Astrocyte of the cerebellum (primary cell): ENCODE data around the gene CXorf49B.
"Not testable (repeated sequence)": the region's sequence is repeated elsewhere in the genome, so short reads cannot be mapped to it uniquely, and the experiment has no call there.

ENCODE experiments used
- DNase-seq: peaks from one replicate; pipeline ENCODE4 v3.0.0-alpha.2; 2011; ENCODE audit warnings: low read depth
- H3K4me3 ChIP-seq: 2 replicates; pipeline ENCODE4 v1.5.1; 2011; ENCODE audit warnings: mild to moderate bottlenecking, low read depth, low read length, moderate library complexity
- in situ Hi-C: cut with HindIII; loops from 2 replicates; pipeline ENCODE4 v1.10.0; 2017; ENCODE audit warnings: low sequenced_read_pairs

Gene CXorf49B

DNA sequence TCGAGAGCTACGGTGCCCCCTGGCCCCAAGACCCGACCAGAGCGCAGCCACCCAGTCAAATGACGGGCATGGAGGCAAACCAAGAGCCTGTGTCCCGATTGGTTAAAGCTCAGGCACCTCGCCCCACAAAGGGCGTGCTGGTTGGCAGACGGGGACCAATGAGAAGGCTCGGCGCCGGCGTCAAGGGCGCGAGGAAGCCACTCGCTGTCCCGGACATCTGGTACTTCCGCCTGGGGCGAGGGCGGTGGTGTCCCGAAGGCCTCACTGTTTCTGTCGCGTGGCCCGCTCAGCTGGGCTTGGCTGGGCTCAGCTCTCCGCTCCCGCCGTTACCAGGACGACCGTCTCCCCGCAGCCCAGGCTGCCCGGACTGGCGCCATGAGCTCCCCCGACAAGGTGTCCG, at the start of gene CXorf49B:
CXorf49B (plus strand) TSS at position 301 of the 400 bp plus-strand sequence; CDS start at position 376, 75 bp downstream.
- in situ Hi-C loops, H3K4me3 ChIP-seq, DNase-seq: not testable (repeated sequence)

- DNase-seq, in situ Hi-C loops: not testable (repeated sequence)
Observed at GRCh38 chrX:71714064-71714463, 49.1 kb upstream of the CXorf49B start.

GRCh38 chrX:71715551-71715950, 47.6 kb upstream of the CXorf49B start:
- in situ Hi-C loops: not testable (repeated sequence)

More at GRCh38 chrX:71714064-71714463, 49.1 kb upstream of the CXorf49B start:
- H3K4me3 ChIP-seq: not testable (repeated sequence)

GRCh38 chrX:71716323-71716722, 46.8 kb upstream of the CXorf49B start:
- H3K4me3 ChIP-seq, DNase-seq, in situ Hi-C loops: not testable (repeated sequence)

More at GRCh38 chrX:71715551-71715950, 47.6 kb upstream of the CXorf49B start:
- H3K4me3 ChIP-seq, DNase-seq: not testable (repeated sequence)

DNA sequence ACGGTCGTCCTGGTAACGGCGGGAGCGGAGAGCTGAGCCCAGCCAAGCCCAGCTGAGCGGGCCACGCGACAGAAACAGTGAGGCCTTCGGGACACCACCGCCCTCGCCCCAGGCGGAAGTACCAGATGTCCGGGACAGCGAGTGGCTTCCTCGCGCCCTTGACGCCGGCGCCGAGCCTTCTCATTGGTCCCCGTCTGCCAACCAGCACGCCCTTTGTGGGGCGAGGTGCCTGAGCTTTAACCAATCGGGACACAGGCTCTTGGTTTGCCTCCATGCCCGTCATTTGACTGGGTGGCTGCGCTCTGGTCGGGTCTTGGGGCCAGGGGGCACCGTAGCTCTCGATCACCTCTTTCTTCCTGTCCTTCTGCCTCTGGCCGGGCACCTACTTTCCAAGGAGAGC, 45.0 kb upstream of the CXorf49B start, which contains the start of gene CXorf49:
CXorf49 (minus strand) TSS at position 101 of the 400 bp plus-strand sequence. CDS start 134 bp downstream, outside the sequence.
- in situ Hi-C loops, DNase-seq, H3K4me3 ChIP-seq: not testable (repeated sequence)

- in situ Hi-C loops, DNase-seq: not testable (repeated sequence)
Observed at GRCh38 chrX:71719195-71719594, 44.0 kb upstream of the CXorf49B start.

GRCh38 chrX:71720289-71720886, 42.8 kb upstream of the CXorf49B start:
- in situ Hi-C loops, H3K4me3 ChIP-seq, DNase-seq: not testable (repeated sequence)

More at GRCh38 chrX:71719195-71719594, 44.0 kb upstream of the CXorf49B start:
- H3K4me3 ChIP-seq: not testable (repeated sequence)

GRCh38 chrX:71760688-71761281, 2.4 kb upstream of the CXorf49B start:
- DNase-seq: not testable (repeated sequence)

GRCh38 chrX:71764832-71765231, 1.7 kb downstream of the CXorf49B start:
- in situ Hi-C loops, DNase-seq, H3K4me3 ChIP-seq: not testable (repeated sequence)

More at GRCh38 chrX:71760688-71761281, 2.4 kb upstream of the CXorf49B start:
- in situ Hi-C loops, H3K4me3 ChIP-seq: not testable (repeated sequence)

GRCh38 chrX:71765613-71766012, 2.5 kb downstream of the CXorf49B start:
- DNase-seq, in situ Hi-C loops: not testable (repeated sequence)

GRCh38 chrX:71767134-71767533, 4.0 kb downstream of the CXorf49B start:
- in situ Hi-C loops, H3K4me3 ChIP-seq, DNase-seq: not testable (repeated sequence)

More at GRCh38 chrX:71765613-71766012, 2.5 kb downstream of the CXorf49B start:
- not testable (repeated sequence) for H3K4me3 ChIP-seq

- in situ Hi-C loops, DNase-seq: not testable (repeated sequence)
Observed at GRCh38 chrX:71778322-71778721, 15.2 kb downstream of the CXorf49B start.

DNA sequence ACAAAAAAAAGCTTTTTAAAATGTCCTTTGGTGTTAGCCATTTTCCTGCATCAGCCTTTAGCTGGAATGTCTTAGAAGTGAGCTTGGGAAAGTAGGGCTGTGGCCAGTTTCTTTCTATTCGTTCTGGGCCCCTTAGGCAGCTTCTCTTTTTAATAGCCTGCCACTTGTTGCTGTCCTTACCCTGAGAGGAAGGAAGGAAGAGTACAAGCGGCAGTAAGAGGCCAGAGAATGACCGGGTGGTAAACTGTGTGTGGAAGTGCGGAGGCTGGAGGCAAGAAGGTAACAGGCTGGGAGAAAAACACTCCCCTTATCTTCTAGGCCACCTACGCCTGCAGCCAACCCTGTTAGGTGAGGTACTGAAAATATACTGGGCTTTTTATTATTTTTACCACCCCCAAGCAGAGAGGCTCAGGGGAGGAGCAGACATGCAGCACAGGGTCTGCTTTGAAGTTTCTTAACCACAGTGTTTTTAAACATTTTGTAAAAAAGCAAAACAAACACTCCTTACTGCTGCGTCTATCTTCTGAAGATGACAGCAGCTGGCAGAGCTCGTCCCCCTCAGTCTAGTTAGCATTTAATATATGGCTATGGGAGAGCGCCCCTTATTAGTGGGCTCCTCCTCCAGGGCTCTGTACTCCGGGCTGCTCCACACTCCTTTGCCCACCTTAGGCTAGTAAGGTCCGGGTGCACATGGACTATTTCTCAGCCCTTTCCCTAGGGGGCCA, 19.2 kb downstream of the CXorf49B start:
- H3K4me3 ChIP-seq, DNase-seq, in situ Hi-C loops: not testable (repeated sequence)

More at GRCh38 chrX:71778322-71778721, 15.2 kb downstream of the CXorf49B start:
- not testable (repeated sequence) for H3K4me3 ChIP-seq

- in situ Hi-C loops, DNase-seq, H3K4me3 ChIP-seq: not testable (repeated sequence)
Observed at GRCh38 chrX:71782950-71783299, 19.8 kb downstream of the CXorf49B start.

DNA sequence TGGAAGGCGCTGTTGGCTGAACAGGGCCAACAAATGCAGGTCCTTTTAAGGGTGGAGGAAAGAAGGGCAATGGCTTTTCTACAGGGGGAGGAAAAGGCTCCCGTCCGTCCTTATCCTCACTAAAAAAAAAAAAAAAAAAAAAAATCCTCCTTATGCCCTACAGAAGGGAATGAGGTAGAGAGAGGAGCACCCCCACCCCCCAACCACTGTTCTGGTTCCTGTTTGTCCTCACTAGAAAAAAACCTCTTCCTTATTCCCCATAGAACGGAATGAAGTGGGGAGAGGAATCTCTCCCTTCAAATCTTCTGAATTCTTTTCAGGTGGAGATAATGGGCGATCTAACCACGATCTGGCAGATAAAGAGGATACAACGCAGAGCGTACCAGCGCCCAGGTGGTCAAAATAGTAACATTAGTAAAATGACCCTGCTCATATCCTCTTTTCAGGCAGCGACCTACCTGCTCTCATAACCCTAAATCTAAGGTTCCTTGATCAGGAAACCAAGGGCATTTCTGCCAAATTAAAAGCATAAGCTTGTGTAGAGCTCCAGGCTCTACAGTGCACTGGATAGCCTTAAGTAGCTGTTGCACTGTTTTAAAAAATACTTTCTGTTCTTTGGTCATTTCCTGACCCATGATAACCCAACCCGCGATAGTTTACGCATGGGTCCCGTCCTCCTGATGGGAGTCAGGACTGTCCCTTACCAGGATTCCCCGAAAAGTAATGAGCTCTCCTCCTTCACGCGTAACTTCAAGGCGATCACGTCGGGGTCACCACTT, 20.6 kb downstream of the CXorf49B start:
- in situ Hi-C loops, DNase-seq, H3K4me3 ChIP-seq: not testable (repeated sequence)

DNA sequence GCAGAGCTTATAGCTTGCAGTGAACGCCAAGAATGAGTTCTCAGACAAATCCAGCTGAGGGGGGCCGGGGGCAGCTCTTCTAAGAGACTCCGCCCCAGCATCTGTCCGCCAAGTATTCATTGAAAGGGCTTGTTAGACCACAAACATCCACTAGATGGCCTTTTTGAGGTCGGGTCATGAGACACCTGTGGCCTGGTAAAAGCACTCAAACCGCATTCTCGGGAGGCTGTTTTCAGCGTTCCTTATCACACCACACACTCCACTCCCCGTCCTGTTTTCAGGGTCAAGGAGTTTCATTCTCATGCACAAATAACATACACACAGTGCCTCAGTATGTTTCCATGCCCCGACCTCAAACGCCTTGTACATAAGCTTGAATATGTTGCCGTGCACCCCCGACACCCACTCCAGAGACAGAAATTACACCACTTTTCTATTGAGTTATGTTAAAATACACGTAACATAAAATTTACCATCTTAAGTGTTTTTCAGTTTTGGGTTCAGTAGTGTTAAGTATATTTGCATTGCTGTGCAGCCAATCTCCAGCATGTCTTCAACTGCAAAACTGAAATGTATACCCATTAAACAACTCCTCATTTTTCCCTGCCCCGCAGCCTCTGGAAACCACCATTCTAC, 21.3 kb downstream of the CXorf49B start:
- not testable (repeated sequence) for DNase-seq

More for the DNA sequence above, 21.3 kb downstream of the CXorf49B start:
- H3K4me3 ChIP-seq, in situ Hi-C loops: not testable (repeated sequence)
